Lower lobe of right lung (tissue), 2 donors: ENCODE data around the gene CSTB. TPM values are rescaled to one million over a fixed set of nuclear protein-coding genes. Genes with fewer than 3 reads are reported as not detected.

Experiments used
- ATAC-seq, 2 donors: fragments of 200-7000 bp; cut with Tn5 transposase; one replicate each; pipeline ENCODE4 v1.9.1; 2020 to 2022; ENCODE audit warnings: mild to moderate bottlenecking in 2 of 2, moderate library complexity in 2 of 2
- DNase-seq: peaks from one replicate; pipeline ENCODE4 v3.0.0-alpha.2; 2020
- H3K27ac ChIP-seq: fragments of 200-600 bp; one replicate; pipeline ENCODE4 v1.8.0; 2022
- H3K27me3 ChIP-seq: fragments of 200-600 bp; one replicate; pipeline ENCODE4 v1.8.0; 2022; ENCODE audit warnings: low read depth
- H3K36me3 ChIP-seq: fragments of 200-600 bp; one replicate; pipeline ENCODE4 v1.8.0; 2022; ENCODE audit warnings: mild to moderate bottlenecking
- H3K4me1 ChIP-seq: fragments of 200-600 bp; one replicate; pipeline ENCODE4 v1.8.0; 2022
- H3K4me3 ChIP-seq: fragments of 200-600 bp; one replicate; pipeline ENCODE4 v1.8.0; 2022; ENCODE audit warnings: mild to moderate bottlenecking
- H3K9me3 ChIP-seq: fragments of 200-600 bp; one replicate; pipeline ENCODE4 v1.8.0; 2022
- CTCF ChIP-seq: fragments of 200-600 bp; IDR thresholded peaks from one replicate; pipeline ENCODE4 v1.8.0; 2022; ENCODE audit warnings: antibody characterized with exemption, mild to moderate bottlenecking
- intact Hi-C: fragments of 100-400 bp; cut with DNase I; formaldehyde crosslinking; loops from one replicate; pipeline ENCODE4 v1.11.0; 2022
- total RNA-seq: library from RNA; stranded (reverse); fragmentation: NEBNext Ultra II Directional; extraction: Animal tissue kit (Norgen Biotek cat#: 25700); gene quantifications from one replicate; pipeline ENCODE4 v1.2.1, GENCODE V29; 2021
- donor health status: DM: no; HTN: yes; CAD: no; lungs with severe emphysema.

Gene CSTB
- total RNA-seq, 1 donor from 2014 or later: 154 TPM

GRCh38 chr21:43801006-43801783, 25.1 kb upstream of the CSTB start:
- DNase-seq (no peak), ATAC-seq (no peak)
- intact Hi-C loops: no loop called here

GRCh38 chr21:43800566-43800965, 24.5 kb upstream of the CSTB start:
- no peak overlapping the region for H3K27ac ChIP-seq
- intact Hi-C loops: no loop called here
- no peaks in the 10 kb centered on the region for H3K27me3 ChIP-seq
- no peaks in the 10 kb centered on the region for H3K4me1 ChIP-seq
- H3K9me3 ChIP-seq: no peaks in the 10 kb centered on the region
- H3K4me3 ChIP-seq: no peak overlapping the region
- H3K36me3 ChIP-seq: peaks cover 88% of the 10 kb centered on the region
- no peak for ATAC-seq
- no peak for DNase-seq
- TF ChIP-seq CTCF: no peak

More at GRCh38 chr21:43801006-43801783, 25.1 kb upstream of the CSTB start:
- Histone ChIP-seq H3K4me1 (no peaks in the 10 kb centered on the region), H3K27me3 (no peaks in the 10 kb centered on the region), H3K4me3 (no peak overlapping the region), H3K27ac (no peak overlapping the region), H3K9me3 (no peaks in the 10 kb centered on the region), H3K36me3 (peaks cover 84% of the 10 kb centered on the region)
- TF ChIP-seq CTCF: no peak

GRCh38 chr21:43800124-43800523, 24.0 kb upstream of the CSTB start:
- ATAC-seq: no peak
- peaks cover 92% of the 10 kb centered on the region for H3K36me3 ChIP-seq
- DNase-seq: no peak
- H3K4me1 ChIP-seq: no peaks in the 10 kb centered on the region
- H3K4me3 ChIP-seq: no peak overlapping the region
- H3K27ac ChIP-seq: no peak overlapping the region
- H3K9me3 ChIP-seq: no peaks in the 10 kb centered on the region
- no peak for TF ChIP-seq CTCF
- no peaks in the 10 kb centered on the region for H3K27me3 ChIP-seq
- intact Hi-C loops: no loop called here

GRCh38 chr21:43799301-43799840, 23.3 kb upstream of the CSTB start:
- Histone ChIP-seq H3K4me1 (no peaks in the 10 kb centered on the region), H3K27me3 (no peaks in the 10 kb centered on the region), H3K9me3 (no peaks in the 10 kb centered on the region), H3K36me3 (peaks cover 100% of the 10 kb centered on the region), H3K4me3 (no peak overlapping the region), H3K27ac (no peak overlapping the region)
- ATAC-seq: no peak
- TF ChIP-seq CTCF: no peak
- DNase-seq: no peak
- intact Hi-C loops: no loop called here

GRCh38 chr21:43797925-43798715, 22.0 kb upstream of the CSTB start:
- no peaks in the 10 kb centered on the region for H3K4me1 ChIP-seq
- no peaks in the 10 kb centered on the region for H3K27me3 ChIP-seq
- H3K9me3 ChIP-seq: no peaks in the 10 kb centered on the region
- H3K27ac ChIP-seq: no peak overlapping the region
- intact Hi-C loops: no loop called here
- no peak overlapping the region for H3K4me3 ChIP-seq
- peaks cover 100% of the 10 kb centered on the region for H3K36me3 ChIP-seq
- DNase-seq (no peak), ATAC-seq (no peak)
- TF ChIP-seq CTCF: no peak
